Trophoblast cell (in vitro differentiated cells and primary cell): ENCODE data around the gene ADGRG3.

Experiments used
- DNase-seq, 2 donors: peaks; one replicate each; pipeline ENCODE4 v3.0.0-alpha.2; 2016
- H2AFZ ChIP-seq: 2 replicates; pipeline ENCODE4 v1.6.1; 2013; ENCODE audit warnings: low read length, moderate library complexity, mild to moderate bottlenecking; ENCODE audit not compliant: insufficient read depth, poor library complexity
- H2AK5ac ChIP-seq: 2 replicates; pipeline ENCODE4 v1.6.1; 2013; ENCODE audit warnings: mild to moderate bottlenecking, low read length
- H2BK120ac ChIP-seq: 2 replicates; pipeline ENCODE4 v1.6.1; 2013; ENCODE audit warnings: low read length, mild to moderate bottlenecking, moderate library complexity; ENCODE audit not compliant: insufficient read depth, poor library complexity
- H2BK12ac ChIP-seq: 2 replicates; pipeline ENCODE4 v1.6.1; 2013; ENCODE audit warnings: mild to moderate bottlenecking, low read length, moderate library complexity
- H2BK5ac ChIP-seq: 2 replicates; pipeline ENCODE4 v1.6.1; 2013; ENCODE audit warnings: low read length, low read depth, moderate library complexity, mild to moderate bottlenecking; ENCODE audit not compliant: poor library complexity
- H3K14ac ChIP-seq: 2 replicates; pipeline ENCODE4 v1.6.1; 2013; ENCODE audit warnings: mild to moderate bottlenecking, low read length
- H3K18ac ChIP-seq: 2 replicates; pipeline ENCODE4 v1.6.1; 2013; ENCODE audit warnings: mild to moderate bottlenecking, low read length
- H3K23ac ChIP-seq: 2 replicates; pipeline ENCODE4 v1.6.1; 2013; ENCODE audit warnings: low read length
- H3K27ac ChIP-seq: 2 replicates; pipeline ENCODE4 v1.5.1; 2013; ENCODE audit warnings: low read depth, mild to moderate bottlenecking, inconsistent platforms, low read length, moderate library complexity
- H3K27me3 ChIP-seq: 2 replicates; pipeline ENCODE4 v1.6.1; 2013; ENCODE audit warnings: inconsistent platforms, mild to moderate bottlenecking, low read length, moderate library complexity; ENCODE audit not compliant: insufficient read depth
- H3K36me3 ChIP-seq, 2 experiments: 1 replicate in 1 of 2; 2 replicates in 1 of 2; pipeline ENCODE4 v1.6.1; 2013; ENCODE audit warnings: low read length in 2 of 2, mild to moderate bottlenecking in 2 of 2, moderate library complexity in 1 of 2; ENCODE audit not compliant: insufficient read depth in 2 of 2, control insufficient read depth in 1 of 2
- H3K4ac ChIP-seq: 2 replicates; pipeline ENCODE4 v1.6.1; 2013; ENCODE audit warnings: low read depth, mild to moderate bottlenecking, low read length, moderate library complexity
- H3K4me1 ChIP-seq, 2 experiments: 1 replicate in 1 of 2; 2 replicates in 1 of 2; pipeline ENCODE4 v1.6.1; 2013; ENCODE audit warnings: low read length in 2 of 2, mild to moderate bottlenecking in 2 of 2, moderate library complexity in 1 of 2; ENCODE audit not compliant: insufficient read depth in 2 of 2, control insufficient read depth in 1 of 2
- H3K4me2 ChIP-seq: 2 replicates; pipeline ENCODE4 v1.6.1; 2013; ENCODE audit warnings: inconsistent platforms, mild to moderate bottlenecking, low read length, moderate library complexity
- H3K4me3 ChIP-seq: 2 replicates; pipeline ENCODE4 v1.5.1; 2013; ENCODE audit warnings: mild to moderate bottlenecking, low read depth, low read length, inconsistent platforms
- H3K79me1 ChIP-seq: one replicate; pipeline ENCODE4 v1.6.1; 2013; ENCODE audit warnings: low read length
- H3K79me2 ChIP-seq: 2 replicates; pipeline ENCODE4 v1.6.1; 2013; ENCODE audit warnings: low read length, mild to moderate bottlenecking; ENCODE audit not compliant: control insufficient read depth, insufficient read depth, poor library complexity
- H3K9ac ChIP-seq: 2 replicates; pipeline ENCODE4 v1.6.1; 2013; ENCODE audit warnings: mild to moderate bottlenecking, low read length
- H3K9me3 ChIP-seq: 2 replicates; pipeline ENCODE4 v1.6.1; 2013; ENCODE audit warnings: low read depth, mild to moderate bottlenecking, control low read depth, inconsistent platforms, low read length; ENCODE audit not compliant: insufficient read depth
- H4K12ac ChIP-seq: 2 replicates; pipeline ENCODE4 v1.6.1; 2013; ENCODE audit warnings: low read depth, mild to moderate bottlenecking, low read length, moderate library complexity
- H4K8ac ChIP-seq: 2 replicates; pipeline ENCODE4 v1.6.1; 2013; ENCODE audit warnings: low read depth, mild to moderate bottlenecking, low read length, moderate library complexity
- H4K91ac ChIP-seq: one replicate; pipeline ENCODE4 v1.6.1; 2013; ENCODE audit warnings: low read depth, mild to moderate bottlenecking, low read length, moderate library complexity
- WGBS: extraction: QIAGEN DNeasy Blood & Tissue Kit; methylation state at CpG from one replicate; pipeline ENCODE4 v1.1.7; 2013; ENCODE audit warnings: missing lambda C conversion rate; ENCODE audit not compliant: insufficient read length, insufficient coverage; ENCODE audit errors: extremely low coverage; 5-methylcytosine and 5-hydroxymethylcytosine counted together

Gene ADGRG3

GRCh38 chr16:57647136-57647875, 20.8 kb upstream of the ADGRG3 start:
- H3K18ac ChIP-seq = no peak overlapping the region
- H4K12ac ChIP-seq = no peak overlapping the region
- H3K4me1 ChIP-seq = peaks cover 9 to 18% of the 10 kb centered on the region in 2 experiments
- no peak overlapping the region for H2BK120ac ChIP-seq
- no peak overlapping the region for H2BK12ac ChIP-seq
- no peak overlapping the region for H3K4ac ChIP-seq
- DNase-seq = no peak
- no CpG with 5 or more reads among the region's 10 CpGs for WGBS
- H3K36me3 ChIP-seq = peaks cover 34% of the 10 kb centered on the region in 2 experiments
- H3K27ac ChIP-seq = no peak overlapping the region
- peaks cover 9% of the 10 kb centered on the region for H3K9me3 ChIP-seq
- no peak overlapping the region for H3K23ac ChIP-seq
- no peak overlapping the region for H2BK5ac ChIP-seq
- H2AFZ ChIP-seq = no peak overlapping the region
- H3K27me3 ChIP-seq = no peaks in the 10 kb centered on the region
- H3K79me1 ChIP-seq = no peaks in the 10 kb centered on the region
- no peak overlapping the region for H3K14ac ChIP-seq
- H3K9ac ChIP-seq = no peak overlapping the region
- no peak overlapping the region for H3K4me3 ChIP-seq
- no peak overlapping the region for H3K4me2 ChIP-seq
- H4K91ac ChIP-seq = no peak overlapping the region
- H3K79me2 ChIP-seq = no peaks in the 10 kb centered on the region
- no peak overlapping the region for H4K8ac ChIP-seq
- H2AK5ac ChIP-seq = no peak overlapping the region

- no peak overlapping the region for H2BK120ac ChIP-seq
- DNase-seq = no peak
- no peak overlapping the region for H3K4me3 ChIP-seq
- peaks cover 9% of the 10 kb centered on the region for H3K9me3 ChIP-seq
- H3K27ac ChIP-seq = no peak overlapping the region
- no peak overlapping the region for H2BK5ac ChIP-seq
- no peak overlapping the region for H2BK12ac ChIP-seq
- no peak overlapping the region for H3K9ac ChIP-seq
- no peak overlapping the region for H3K4me2 ChIP-seq
- H3K23ac ChIP-seq = no peak overlapping the region
- no CpG with 5 or more reads among the region's 5 CpGs for WGBS
- no peak overlapping the region for H3K14ac ChIP-seq
- H4K91ac ChIP-seq = no peak overlapping the region
- H2AFZ ChIP-seq = no peak overlapping the region
- H3K18ac ChIP-seq = no peak overlapping the region
- H3K4me1 ChIP-seq = peaks cover 9 to 18% of the 10 kb centered on the region in 2 experiments
- no peak overlapping the region for H3K4ac ChIP-seq
- no peaks in the 10 kb centered on the region for H3K79me2 ChIP-seq
- H4K12ac ChIP-seq = no peak overlapping the region
- no peak overlapping the region for H4K8ac ChIP-seq
- H3K79me1 ChIP-seq = no peaks in the 10 kb centered on the region
- H3K27me3 ChIP-seq = no peaks in the 10 kb centered on the region
- peaks cover 37 to 38% of the 10 kb centered on the region in 2 experiments for H3K36me3 ChIP-seq
- H2AK5ac ChIP-seq = no peak overlapping the region
Observed at GRCh38 chr16:57648125-57648524, 20.0 kb upstream of the ADGRG3 start.

GRCh38 chr16:57648581-57649442, 19.3 kb upstream of the ADGRG3 start:
- WGBS = no CpG with 5 or more reads among the region's 18 CpGs
- H3K79me2 ChIP-seq = no peaks in the 10 kb centered on the region
- H2AFZ ChIP-seq = no peak overlapping the region
- no peak overlapping the region for H3K14ac ChIP-seq
- no peak overlapping the region for H2AK5ac ChIP-seq
- H3K9ac ChIP-seq = no peak overlapping the region
- no peak overlapping the region for H2BK12ac ChIP-seq
- peaks cover 40 to 42% of the 10 kb centered on the region in 2 experiments for H3K36me3 ChIP-seq
- no peak overlapping the region for H4K91ac ChIP-seq
- H3K18ac ChIP-seq = no peak overlapping the region
- no peak overlapping the region for H3K23ac ChIP-seq
- no peak overlapping the region for H3K27ac ChIP-seq
- peaks cover 9% of the 10 kb centered on the region for H3K9me3 ChIP-seq
- H2BK120ac ChIP-seq = no peak overlapping the region
- no peak overlapping the region for H2BK5ac ChIP-seq
- H3K79me1 ChIP-seq = no peaks in the 10 kb centered on the region
- no peak overlapping the region for H3K4me2 ChIP-seq
- H3K4me3 ChIP-seq = no peak overlapping the region
- DNase-seq = peak; percentile 90 to 98
- H4K8ac ChIP-seq = no peak overlapping the region
- H4K12ac ChIP-seq = no peak overlapping the region
- H3K4me1 ChIP-seq = peaks cover 9 to 18% of the 10 kb centered on the region in 2 experiments
- no peak overlapping the region for H3K4ac ChIP-seq
- no peaks in the 10 kb centered on the region for H3K27me3 ChIP-seq

GRCh38 chr16:57649443-57649751, 18.7 kb upstream of the ADGRG3 start:
- H4K91ac ChIP-seq = no peak overlapping the region
- H2AFZ ChIP-seq = no peak overlapping the region
- no CpG with 5 or more reads among the region's 6 CpGs for WGBS
- peak in 1 of 2 donors; percentile 69 for DNase-seq
- H3K4me3 ChIP-seq = no peak overlapping the region
- no peak overlapping the region for H3K14ac ChIP-seq
- H3K4ac ChIP-seq = no peak overlapping the region
- H4K8ac ChIP-seq = no peak overlapping the region
- H3K79me1 ChIP-seq = no peaks in the 10 kb centered on the region
- H2BK12ac ChIP-seq = no peak overlapping the region
- H2BK120ac ChIP-seq = no peak overlapping the region
- peaks cover 5% of the 10 kb centered on the region for H3K9me3 ChIP-seq
- H3K9ac ChIP-seq = no peak overlapping the region
- H3K36me3 ChIP-seq = peaks cover 38 to 43% of the 10 kb centered on the region in 2 experiments
- H3K4me1 ChIP-seq = peaks cover 9 to 18% of the 10 kb centered on the region in 2 experiments
- no peak overlapping the region for H4K12ac ChIP-seq
- H3K23ac ChIP-seq = no peak overlapping the region
- no peak overlapping the region for H3K27ac ChIP-seq
- H3K4me2 ChIP-seq = no peak overlapping the region
- H3K18ac ChIP-seq = no peak overlapping the region
- no peaks in the 10 kb centered on the region for H3K27me3 ChIP-seq
- H3K79me2 ChIP-seq = no peaks in the 10 kb centered on the region
- H2BK5ac ChIP-seq = no peak overlapping the region
- H2AK5ac ChIP-seq = no peak overlapping the region
